HS-27A (cell line): ENCODE measurements around the gene ZBED4.

ENCODE experiments used
- DNase-seq: peaks from one replicate; pipeline ENCODE4 v3.0.0-alpha.2; 2012; ENCODE audit warnings: low read depth, missing footprints

ZBED4 gene

GRCh38 chr22:49878206-49878605 lies 24.6 kb downstream of the ZBED4 start:
- DNase-seq: no peak

- no peak for DNase-seq
These were observed 26.2 kb downstream of the ZBED4 start for GRCh38 chr22:49879871-49880270.

GRCh38 chr22:49880281-49880680 lies 26.6 kb downstream of the ZBED4 start:
- DNase-seq: no peak

GRCh38 chr22:49881856-49882255 lies 28.2 kb downstream of the ZBED4 start:
- DNase-seq: no peak

- DNase-seq: no peak
These were observed 29.1 kb downstream of the ZBED4 start for GRCh38 chr22:49882519-49883293.

GRCh38 chr22:49883294-49883640 lies 29.6 kb downstream of the ZBED4 start:
- no peak for DNase-seq

- DNase-seq: no peak
These were observed 30.4 kb downstream of the ZBED4 start for GRCh38 chr22:49884075-49884474.

- DNase-seq: no peak
These were observed 31.0 kb downstream of the ZBED4 start for GRCh38 chr22:49884503-49885260.

GRCh38 chr22:49885281-49885680 lies 31.6 kb downstream of the ZBED4 start:
- DNase-seq: no peak

- no peak for DNase-seq
These were observed 32.2 kb downstream of the ZBED4 start for GRCh38 chr22:49885881-49886280.

GRCh38 chr22:49886346-49887063 lies 32.9 kb downstream of the ZBED4 start:
- no peak for DNase-seq

- no peak for DNase-seq
These were observed 33.4 kb downstream of the ZBED4 start for GRCh38 chr22:49887064-49887451.

GRCh38 chr22:49887702-49888101 lies 34.1 kb downstream of the ZBED4 start:
- DNase-seq: no peak

GRCh38 chr22:49889071-49889470 lies 35.4 kb downstream of the ZBED4 start:
- DNase-seq: no peak

- DNase-seq: no peak
These were observed 38.7 kb downstream of the ZBED4 start for GRCh38 chr22:49892226-49892899.

GRCh38 chr22:49893025-49893424 lies 39.4 kb downstream of the ZBED4 start:
- no peak for DNase-seq

GRCh38 chr22:49894322-49895054 lies 40.8 kb downstream of the ZBED4 start:
- DNase-seq: no peak

GRCh38 chr22:49896201-49896600 lies 42.6 kb downstream of the ZBED4 start:
- DNase-seq: no peak

- no peak for DNase-seq
These were observed 43.5 kb downstream of the ZBED4 start for GRCh38 chr22:49897015-49897684.

- DNase-seq: no peak
These were observed 45.9 kb downstream of the ZBED4 start for GRCh38 chr22:49899530-49899929.
